K562 (cell line): ENCODE data around the gene EPYC. TPM values are rescaled to one million over a fixed set of nuclear protein-coding genes. Genes with fewer than 3 reads are reported as not detected.

Source experiments
- RBM14 ChIP-seq: fragments of 200-400 bp; formaldehyde crosslinking; IDR thresholded peaks from 2 replicates; pipeline ENCODE4 v1.6.1; 2018; ENCODE audit warnings: low read depth, mild to moderate bottlenecking, low read length, moderate library complexity, borderline replicate concordance; ENCODE audit not compliant: insufficient read depth
- RUNX1 ChIP-seq: sonication (generic); IDR thresholded peaks from 2 replicates; pipeline ENCODE4 v1.6.1; 2016; ENCODE audit warnings: antibody characterized with exemption, low read depth
- U2AF2 ChIP-seq: fragments of 200-400 bp; formaldehyde crosslinking; optimal IDR thresholded peaks from 2 replicates; pipeline ENCODE3; 2017; ENCODE audit warnings: low read depth, mild to moderate bottlenecking, low read length
- polyA plus RNA-seq, 8 experiments: library from polyadenylated mRNA; depleted of rRNA in 4 of 8; stranded (reverse) in 5 of 8; unstranded in 3 of 8; fragments of >200 nt; fragmentation: Nextera tagmentation in 2 of 8; fragmentation: Illumina TruSeq in 1 of 8; extraction: Ambion mirVana in 2 of 8; extraction: Trizol in 1 of 8; gene quantifications; 2 replicates each; pipeline versions ENCODE4 v1.2.1 to v1.2.3, GENCODE V29; 2011 to 2014; ENCODE audit warnings: inconsistent platforms in 1 of 8, missing spikeins in 1 of 8
- total RNA-seq, 7 experiments: library from RNA; depleted of rRNA in 6 of 7; stranded (reverse); fragments of >200 nt in 6 of 7; fragmentation: Illumina TruSeq in 2 of 7; extraction: Trizol in 2 of 7; gene quantifications; 2 replicates each; pipeline versions ENCODE4 v1.2.1 to v1.2.3, GENCODE V29; 2011 to 2021; ENCODE audit warnings: low replicate concordance in 1 of 7
- TF ChIP-seq, protein P1 (sequence below), 2 experiments: fragments of 250-450 bp in 1 of 2; fragments of 450-650 bp in 1 of 2; sonication (Bioruptor Pico) in 1 of 2; IDR thresholded peaks; 2 replicates each; pipeline versions ENCODE4 v1.6.1 to v1.8.0; 2016 to 2021; ENCODE audit warnings: mild to moderate bottlenecking in 2 of 2, moderate library complexity in 2 of 2, missing compliant biosample characterization in 1 of 2, missing genetic modification characterization in 1 of 2
- TF ChIP-seq, protein P2 (sequence below): sonication (generic); formaldehyde crosslinking; IDR thresholded peaks from 2 replicates; pipeline ENCODE4 v1.4.0; 2020; ENCODE audit warnings: mild to moderate bottlenecking, missing genetic modification reagents
- TF ChIP-seq, protein P3 (sequence below): fragments of 200-400 bp; formaldehyde crosslinking; IDR thresholded peaks from 2 replicates; pipeline ENCODE4 v1.6.1; 2017; ENCODE audit warnings: mild to moderate bottlenecking, low read depth, low read length, moderate library complexity

Gene EPYC
- total and polyA plus RNA-seq, 9 of the 15 experiments (the other 6 are each of a cell fraction or from before 2014, with no cell fraction given) = not detected

DNA sequence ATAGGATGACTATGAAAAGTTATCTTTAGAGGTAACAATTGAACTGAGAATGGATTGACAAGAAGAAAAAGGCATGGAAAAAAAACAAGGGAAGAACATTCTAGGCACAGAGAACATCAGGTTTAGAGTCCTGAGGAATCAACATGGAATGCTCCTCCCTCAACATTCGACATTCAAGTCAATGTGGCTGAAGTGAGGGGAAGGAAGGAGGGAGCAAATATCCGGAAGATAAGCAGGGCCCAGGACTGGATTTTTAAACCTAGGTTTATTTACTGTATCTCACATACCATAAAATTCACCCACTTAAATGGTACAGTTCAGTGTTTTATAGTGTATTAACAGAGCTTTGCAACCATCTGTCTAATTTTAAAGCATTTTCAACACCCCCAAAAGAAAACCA is 40.2 kb downstream of the EPYC start (continued):
- TF ChIP-seq, protein P1, sequence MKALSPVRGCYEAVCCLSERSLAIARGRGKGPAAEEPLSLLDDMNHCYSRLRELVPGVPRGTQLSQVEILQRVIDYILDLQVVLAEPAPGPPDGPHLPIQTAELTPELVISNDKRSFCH (CRISPR knock-in tag; IDR thresholded peaks at IDR 0.05) = no peak
- TF ChIP-seq, protein P1 (tag; IDR thresholded peaks at IDR 0.05) = no peak
- no peak for TF ChIP-seq RBM14
- TF ChIP-seq, protein P2, sequence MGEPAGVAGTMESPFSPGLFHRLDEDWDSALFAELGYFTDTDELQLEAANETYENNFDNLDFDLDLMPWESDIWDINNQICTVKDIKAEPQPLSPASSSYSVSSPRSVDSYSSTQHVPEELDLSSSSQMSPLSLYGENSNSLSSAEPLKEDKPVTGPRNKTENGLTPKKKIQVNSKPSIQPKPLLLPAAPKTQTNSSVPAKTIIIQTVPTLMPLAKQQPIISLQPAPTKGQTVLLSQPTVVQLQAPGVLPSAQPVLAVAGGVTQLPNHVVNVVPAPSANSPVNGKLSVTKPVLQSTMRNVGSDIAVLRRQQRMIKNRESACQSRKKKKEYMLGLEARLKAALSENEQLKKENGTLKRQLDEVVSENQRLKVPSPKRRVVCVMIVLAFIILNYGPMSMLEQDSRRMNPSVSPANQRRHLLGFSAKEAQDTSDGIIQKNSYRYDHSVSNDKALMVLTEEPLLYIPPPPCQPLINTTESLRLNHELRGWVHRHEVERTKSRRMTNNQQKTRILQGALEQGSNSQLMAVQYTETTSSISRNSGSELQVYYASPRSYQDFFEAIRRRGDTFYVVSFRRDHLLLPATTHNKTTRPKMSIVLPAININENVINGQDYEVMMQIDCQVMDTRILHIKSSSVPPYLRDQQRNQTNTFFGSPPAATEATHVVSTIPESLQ (CRISPR knock-in tag) = no peak
- TF ChIP-seq RUNX1 = no peak
- TF ChIP-seq U2AF2 = no peak
- TF ChIP-seq, protein P3, sequence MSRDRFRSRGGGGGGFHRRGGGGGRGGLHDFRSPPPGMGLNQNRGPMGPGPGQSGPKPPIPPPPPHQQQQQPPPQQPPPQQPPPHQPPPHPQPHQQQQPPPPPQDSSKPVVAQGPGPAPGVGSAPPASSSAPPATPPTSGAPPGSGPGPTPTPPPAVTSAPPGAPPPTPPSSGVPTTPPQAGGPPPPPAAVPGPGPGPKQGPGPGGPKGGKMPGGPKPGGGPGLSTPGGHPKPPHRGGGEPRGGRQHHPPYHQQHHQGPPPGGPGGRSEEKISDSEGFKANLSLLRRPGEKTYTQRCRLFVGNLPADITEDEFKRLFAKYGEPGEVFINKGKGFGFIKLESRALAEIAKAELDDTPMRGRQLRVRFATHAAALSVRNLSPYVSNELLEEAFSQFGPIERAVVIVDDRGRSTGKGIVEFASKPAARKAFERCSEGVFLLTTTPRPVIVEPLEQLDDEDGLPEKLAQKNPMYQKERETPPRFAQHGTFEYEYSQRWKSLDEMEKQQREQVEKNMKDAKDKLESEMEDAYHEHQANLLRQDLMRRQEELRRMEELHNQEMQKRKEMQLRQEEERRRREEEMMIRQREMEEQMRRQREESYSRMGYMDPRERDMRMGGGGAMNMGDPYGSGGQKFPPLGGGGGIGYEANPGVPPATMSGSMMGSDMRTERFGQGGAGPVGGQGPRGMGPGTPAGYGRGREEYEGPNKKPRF = no peak
